HFFc6 (cell line): Measurements from ENCODE around the gene GOLGA5. TPM values are rescaled to one million over a fixed set of nuclear protein-coding genes. Genes with fewer than 3 reads are reported as not detected.

ENCODE experiments used
- DNase-seq: peaks from one replicate; pipeline ENCODE4 v3.0.0-alpha.2; 2018
- H3K27ac Mint-ChIP-seq: 2 replicates; pipeline ENCODE4 v1.8.0; 2020; ENCODE audit warnings: mild to moderate bottlenecking, mixed read lengths
- H3K27me3 Mint-ChIP-seq: 2 replicates; pipeline ENCODE4 v1.8.0; 2021; ENCODE audit warnings: mild to moderate bottlenecking, moderate library complexity, mixed read lengths; ENCODE audit not compliant: insufficient read depth
- H3K36me3 Mint-ChIP-seq: 2 replicates; pipeline ENCODE4 v1.8.0; 2021; ENCODE audit warnings: low read depth, mixed read lengths
- H3K4me1 Mint-ChIP-seq: 2 replicates; pipeline ENCODE4 v1.8.0; 2020; ENCODE audit warnings: low read depth, mixed read lengths
- H3K4me3 Mint-ChIP-seq: 2 replicates; pipeline ENCODE4 v1.8.0; 2020; ENCODE audit warnings: mild to moderate bottlenecking, moderate library complexity, mixed read lengths
- H3K9me3 Mint-ChIP-seq: 2 replicates; pipeline ENCODE4 v1.8.0; 2020; ENCODE audit warnings: mild to moderate bottlenecking, mixed read lengths
- total RNA-seq, 6 experiments: library from RNA; stranded (reverse); fragmentation: NEBNext Ultra II Directional; extraction: Animal tissue kit (Norgen Biotek cat#: 25700); gene quantifications; 2 replicates in 1 of 6; 3 replicates in 5 of 6; pipeline ENCODE4 v1.2.3, GENCODE V29; 2021
- TF ChIP-seq, protein P1 (sequence below): fragments of 200-600 bp; sonication (generic); IDR thresholded peaks from 2 replicates; pipeline ENCODE4 v1.5.0; 2021; ENCODE audit warnings: antibody characterized with exemption, mild to moderate bottlenecking

The GOLGA5 gene
- total RNA-seq, 6 experiments from 2014 or later, result 41.1 to 50.7 (median 48.3) TPM

GRCh38 chr14:92800012-92800411, 5.9 kb downstream of the GOLGA5 start:
- Mint-ChIP-seq H3K36me3 (peaks cover 37% of the 10 kb centered on the region), H3K4me3 (peak overlapping the region; percentile 48)

DNA sequence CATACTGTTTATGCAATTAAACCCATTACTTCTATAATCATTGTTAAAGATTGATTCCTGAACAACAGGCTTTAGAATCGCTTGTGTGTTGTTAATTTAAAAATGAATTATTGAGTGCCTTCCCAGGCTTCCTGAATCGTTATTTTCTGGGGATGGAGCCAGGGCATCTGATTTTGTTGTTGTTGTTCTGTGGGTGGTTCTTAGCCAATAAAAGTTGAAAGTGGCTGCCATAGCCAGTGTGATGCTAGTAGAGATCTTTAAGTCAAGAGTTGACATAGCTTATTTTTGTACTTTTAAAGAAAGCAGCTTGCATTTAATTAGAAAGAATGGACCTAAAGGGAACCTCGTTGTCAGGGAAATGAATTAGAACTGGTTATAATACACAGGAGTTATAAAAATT, 6.4 kb downstream of the GOLGA5 start:
- Mint-ChIP-seq H3K36me3 (peaks cover 36% of the 10 kb centered on the region), H3K4me3 (peak overlapping the region; percentile 27), H3K27ac (peak overlapping the region; percentile 46), H3K27me3 (no peaks in the 10 kb centered on the region; the same call in 1 of the 2 replicates), H3K9me3 (no peaks in the 10 kb centered on the region), H3K4me1 (peaks cover 43% of the 10 kb centered on the region)
- DNase-seq, result no peak
- TF ChIP-seq, protein P1, sequence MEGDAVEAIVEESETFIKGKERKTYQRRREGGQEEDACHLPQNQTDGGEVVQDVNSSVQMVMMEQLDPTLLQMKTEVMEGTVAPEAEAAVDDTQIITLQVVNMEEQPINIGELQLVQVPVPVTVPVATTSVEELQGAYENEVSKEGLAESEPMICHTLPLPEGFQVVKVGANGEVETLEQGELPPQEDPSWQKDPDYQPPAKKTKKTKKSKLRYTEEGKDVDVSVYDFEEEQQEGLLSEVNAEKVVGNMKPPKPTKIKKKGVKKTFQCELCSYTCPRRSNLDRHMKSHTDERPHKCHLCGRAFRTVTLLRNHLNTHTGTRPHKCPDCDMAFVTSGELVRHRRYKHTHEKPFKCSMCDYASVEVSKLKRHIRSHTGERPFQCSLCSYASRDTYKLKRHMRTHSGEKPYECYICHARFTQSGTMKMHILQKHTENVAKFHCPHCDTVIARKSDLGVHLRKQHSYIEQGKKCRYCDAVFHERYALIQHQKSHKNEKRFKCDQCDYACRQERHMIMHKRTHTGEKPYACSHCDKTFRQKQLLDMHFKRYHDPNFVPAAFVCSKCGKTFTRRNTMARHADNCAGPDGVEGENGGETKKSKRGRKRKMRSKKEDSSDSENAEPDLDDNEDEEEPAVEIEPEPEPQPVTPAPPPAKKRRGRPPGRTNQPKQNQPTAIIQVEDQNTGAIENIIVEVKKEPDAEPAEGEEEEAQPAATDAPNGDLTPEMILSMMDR, result no peak

More at GRCh38 chr14:92800012-92800411, 5.9 kb downstream of the GOLGA5 start:
- TF ChIP-seq, protein P1, result no peak
- Mint-ChIP-seq H3K27me3 (no peaks in the 10 kb centered on the region; the same call in 1 of the 2 replicates), H3K9me3 (no peaks in the 10 kb centered on the region), H3K27ac (0 out of 2 replicates have a peak overlapping the region, but pooled peaks have one; percentile 14), H3K4me1 (peaks cover 43% of the 10 kb centered on the region)
- DNase-seq, result no peak

GRCh38 chr14:92801917-92802316, 7.8 kb downstream of the GOLGA5 start:
- H3K4me3 Mint-ChIP-seq, result no peak overlapping the region; the same call in 1 of the 2 replicates
- peaks cover 41% of the 10 kb centered on the region for H3K36me3 Mint-ChIP-seq
- DNase-seq, result no peak
- H3K9me3 Mint-ChIP-seq, result no peaks in the 10 kb centered on the region
- TF ChIP-seq, protein P1, result no peak
- no peaks in the 10 kb centered on the region; the same call in 1 of the 2 replicates for H3K27me3 Mint-ChIP-seq
- peak overlapping the region; percentile 23; the same call in 1 of the 2 replicates for H3K27ac Mint-ChIP-seq
- H3K4me1 Mint-ChIP-seq, result peaks cover 41% of the 10 kb centered on the region

GRCh38 chr14:92802678-92803077, 8.6 kb downstream of the GOLGA5 start:
- H3K36me3 Mint-ChIP-seq, result peaks cover 43% of the 10 kb centered on the region
- no peak overlapping the region for H3K27ac Mint-ChIP-seq
- no peaks in the 10 kb centered on the region; the same call in 1 of the 2 replicates for H3K27me3 Mint-ChIP-seq

DNA sequence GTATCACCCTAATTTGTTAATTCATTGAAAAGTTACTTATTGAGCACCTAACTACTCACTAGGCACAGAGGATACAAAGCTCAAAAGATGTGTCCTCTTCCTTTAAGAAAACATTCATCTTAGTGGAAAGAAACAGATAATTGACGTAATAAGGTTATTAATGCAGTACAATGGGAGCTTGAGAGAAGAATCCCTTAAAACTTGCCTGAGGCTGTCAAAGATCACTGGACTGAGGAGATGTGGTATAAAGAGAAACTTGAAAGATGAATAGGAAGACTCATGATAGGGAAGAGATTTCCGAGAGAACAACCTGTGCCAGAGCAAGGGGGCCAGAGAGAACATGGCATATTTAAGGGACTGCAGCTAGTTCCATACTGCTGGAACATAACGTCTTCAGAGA, 19.1 kb downstream of the GOLGA5 start:
- H3K4me3 Mint-ChIP-seq, result no peak overlapping the region
- no peaks in the 10 kb centered on the region for H3K27me3 Mint-ChIP-seq
- TF ChIP-seq, protein P1, result no peak
- no peak overlapping the region for H3K27ac Mint-ChIP-seq
- no peak for DNase-seq
- H3K9me3 Mint-ChIP-seq, result no peaks in the 10 kb centered on the region
- no peaks in the 10 kb centered on the region for H3K4me1 Mint-ChIP-seq
- peaks cover 11% of the 10 kb centered on the region for H3K36me3 Mint-ChIP-seq

More at GRCh38 chr14:92802678-92803077, 8.6 kb downstream of the GOLGA5 start:
- Mint-ChIP-seq H3K4me3 (no peak overlapping the region), H3K4me1 (peaks cover 41% of the 10 kb centered on the region), H3K9me3 (no peaks in the 10 kb centered on the region)
- TF ChIP-seq, protein P1, result no peak
- DNase-seq, result no peak
